GM21576 (cell line): ENCODE data around the gene SLC38A10.
"Not testable (repeated sequence)": the region's sequence is repeated elsewhere in the genome, so short reads cannot be mapped to it uniquely, and the experiment has no call there.

ENCODE experiments used
- ATAC-seq: cut with Tn5 transposase; IDR thresholded peaks from one replicate; pipeline ENCODE4 v1.9.1; 2021; ENCODE audit warnings: mild to moderate bottlenecking, moderate library complexity; ENCODE audit not compliant: unreplicated experiment

SLC38A10 gene

DNA sequence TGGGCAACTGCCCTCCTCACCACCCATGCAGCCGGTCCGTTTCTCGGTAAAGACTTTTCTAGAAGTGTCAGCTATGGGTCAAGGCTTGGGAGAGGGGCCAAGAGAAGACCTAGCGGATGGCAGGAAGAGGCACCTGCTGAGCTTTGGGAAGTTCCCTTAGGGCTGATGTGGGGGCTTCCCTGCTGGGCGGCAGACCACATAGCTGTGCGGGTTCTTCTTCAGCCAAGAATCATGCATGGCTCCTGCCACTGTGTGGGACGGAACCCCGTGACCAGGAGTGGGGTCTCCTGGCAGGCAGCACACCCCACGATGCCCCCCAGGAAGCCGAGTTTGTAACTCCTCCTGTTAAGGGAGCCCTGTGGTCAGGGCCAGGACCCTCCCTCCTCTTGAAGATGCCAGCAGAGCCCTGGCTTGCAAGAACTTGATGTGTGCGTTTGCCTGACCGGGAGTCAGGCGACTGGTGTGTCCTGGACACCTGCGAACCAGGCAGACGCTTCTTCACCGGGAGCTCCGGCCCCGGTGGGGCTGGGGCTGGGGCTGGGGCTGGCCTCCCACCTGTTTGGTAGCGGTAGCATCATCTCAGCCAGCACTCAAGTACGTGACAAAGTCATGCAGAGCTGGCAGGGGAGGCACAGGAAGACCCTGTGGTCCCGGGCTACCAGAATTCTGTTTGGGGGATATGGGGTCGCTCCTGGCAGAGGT is 17.7 kb upstream of the SLC38A10 start:
- no peak for ATAC-seq

- no peak for ATAC-seq
Observed at GRCh38 chr17:81311946-81312345, 16.8 kb upstream of the SLC38A10 start.

DNA sequence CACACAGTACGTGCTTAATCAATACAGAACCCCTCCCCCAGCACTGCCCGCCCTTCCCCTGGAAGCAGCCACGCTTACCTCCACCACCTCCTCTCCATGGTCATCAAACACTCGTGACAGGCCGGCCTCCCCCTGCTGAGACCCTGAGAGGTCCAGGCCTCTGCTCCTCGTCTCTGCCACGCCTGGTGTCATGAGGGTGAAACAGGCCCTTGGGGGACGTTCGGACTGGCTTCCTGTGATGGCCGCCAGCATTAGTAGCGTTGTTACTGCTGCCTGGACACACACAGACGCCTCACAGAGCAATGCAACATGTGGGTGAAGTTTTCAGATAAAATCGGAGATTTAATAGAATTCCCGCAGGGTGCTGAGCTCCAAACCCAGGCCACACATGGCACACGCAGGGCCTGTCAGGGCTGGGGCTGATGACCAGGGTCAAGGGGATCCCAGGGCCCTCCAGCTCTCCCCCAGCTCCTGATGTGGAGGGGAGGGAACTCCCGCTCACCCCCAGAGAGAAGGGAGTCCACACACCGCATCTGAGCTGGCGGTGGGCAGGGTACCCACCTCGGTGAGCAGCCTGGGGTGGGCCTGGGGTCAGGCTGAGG is 15.9 kb upstream of the SLC38A10 start:
- no peak for ATAC-seq

DNA sequence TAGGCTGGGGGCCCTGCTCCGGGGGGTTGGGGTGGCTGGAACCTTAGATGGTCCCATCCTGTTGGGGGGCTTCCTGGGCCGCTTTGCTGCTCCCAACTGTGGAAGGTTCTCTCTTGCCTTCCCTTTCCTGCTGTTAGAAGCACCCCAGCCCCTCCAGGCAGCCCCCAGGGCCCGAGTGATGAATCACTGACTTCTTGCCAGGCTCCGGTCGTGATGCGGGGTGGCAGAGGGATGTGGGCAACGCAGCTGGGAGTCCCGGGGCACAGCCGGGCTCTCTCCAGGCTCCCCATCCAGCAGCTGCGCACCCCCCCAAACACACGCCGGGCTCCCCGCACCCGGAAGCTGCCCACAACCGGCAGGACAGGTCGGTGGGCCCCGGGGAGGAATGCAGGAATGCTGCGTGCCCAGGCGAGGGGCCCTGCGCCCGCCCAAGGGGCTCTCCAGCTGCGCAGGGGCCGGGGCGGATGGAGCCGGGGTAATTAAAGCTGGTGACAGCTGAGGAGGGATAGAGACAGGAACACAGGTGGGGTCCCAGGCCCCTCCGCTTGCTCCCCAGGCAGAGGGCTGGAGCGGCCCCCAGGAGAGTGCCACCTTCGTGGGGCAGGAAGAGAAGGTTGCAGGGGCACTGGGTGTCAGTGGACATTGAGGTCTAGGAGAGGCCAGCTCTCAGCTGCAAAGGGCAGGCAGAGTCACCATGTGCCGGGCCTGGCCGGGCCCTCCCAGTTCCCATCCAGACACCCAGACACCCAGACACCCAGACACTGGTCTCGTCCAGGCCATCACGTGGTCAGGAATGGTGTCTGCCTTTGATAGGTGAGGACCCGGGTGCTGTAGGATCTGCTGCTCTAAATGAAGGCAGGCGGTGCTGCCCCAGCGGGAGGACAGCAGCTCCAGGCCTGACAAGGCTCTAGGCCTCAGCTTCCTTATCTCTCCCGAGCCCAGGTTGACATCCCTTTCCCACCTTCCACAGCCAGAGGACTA is 15.0 kb upstream of the SLC38A10 start:
- ATAC-seq: no peak

DNA sequence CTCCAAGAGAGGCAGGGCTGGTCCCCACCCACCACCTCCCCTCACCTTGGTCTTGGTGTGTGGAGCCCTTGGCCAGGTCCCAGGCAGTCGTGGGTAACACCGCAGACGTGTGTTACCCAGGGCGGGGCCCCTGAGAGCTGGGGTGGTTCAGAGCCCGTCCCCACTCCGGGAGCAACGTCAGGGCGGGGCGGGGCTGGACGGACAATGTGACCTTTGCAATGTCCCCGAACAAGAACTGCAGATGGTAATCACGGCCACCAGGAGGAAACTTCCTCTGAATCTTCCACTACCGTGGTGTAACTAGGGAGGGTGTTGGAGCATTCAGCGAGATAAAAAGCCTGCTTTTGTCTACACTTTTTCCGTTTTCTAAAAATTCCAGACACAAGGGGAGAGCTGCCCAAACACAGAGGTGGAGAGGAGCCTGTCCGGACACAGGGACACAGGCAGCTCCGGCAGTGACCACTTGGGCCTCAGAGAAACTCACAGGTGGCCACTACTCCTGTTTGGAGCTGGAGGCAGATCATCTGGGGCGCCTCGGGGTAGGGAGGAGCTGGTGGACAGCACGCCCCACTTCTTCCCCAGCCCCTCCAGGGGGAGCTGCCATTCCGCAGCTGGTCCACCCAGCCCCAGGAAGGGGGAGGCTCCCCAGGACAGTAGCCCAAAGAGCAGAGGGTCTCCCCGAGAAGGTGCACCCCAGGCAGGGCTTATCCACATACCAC is 14.2 kb upstream of the SLC38A10 start:
- ATAC-seq: no peak

DNA sequence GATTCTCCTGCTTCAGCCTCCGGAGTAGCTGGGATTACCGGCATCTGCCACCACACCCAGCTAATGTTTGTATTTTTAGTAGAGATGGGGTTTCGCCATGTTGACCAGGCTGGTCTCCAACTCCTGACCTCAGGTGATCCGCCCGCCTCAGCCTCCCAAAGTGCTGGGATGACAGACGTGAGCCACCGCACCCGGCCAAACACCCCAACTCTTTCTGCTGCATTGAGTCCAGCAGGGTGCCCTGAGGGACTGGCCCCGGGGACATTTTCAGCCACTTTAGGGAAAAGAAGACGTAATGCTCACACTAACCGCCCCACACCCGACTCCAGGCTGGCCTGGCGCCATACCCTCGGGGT is 13.7 kb upstream of the SLC38A10 start:
- ATAC-seq: not testable (repeated sequence)

GRCh38 chr17:81307636-81308560 is 12.8 kb upstream of the SLC38A10 start:
- no peak for ATAC-seq

- ATAC-seq: no peak
Observed at GRCh38 chr17:81306898-81307510, 11.9 kb upstream of the SLC38A10 start.

GRCh38 chr17:81306491-81306890 is 11.4 kb upstream of the SLC38A10 start:
- ATAC-seq: no peak

DNA sequence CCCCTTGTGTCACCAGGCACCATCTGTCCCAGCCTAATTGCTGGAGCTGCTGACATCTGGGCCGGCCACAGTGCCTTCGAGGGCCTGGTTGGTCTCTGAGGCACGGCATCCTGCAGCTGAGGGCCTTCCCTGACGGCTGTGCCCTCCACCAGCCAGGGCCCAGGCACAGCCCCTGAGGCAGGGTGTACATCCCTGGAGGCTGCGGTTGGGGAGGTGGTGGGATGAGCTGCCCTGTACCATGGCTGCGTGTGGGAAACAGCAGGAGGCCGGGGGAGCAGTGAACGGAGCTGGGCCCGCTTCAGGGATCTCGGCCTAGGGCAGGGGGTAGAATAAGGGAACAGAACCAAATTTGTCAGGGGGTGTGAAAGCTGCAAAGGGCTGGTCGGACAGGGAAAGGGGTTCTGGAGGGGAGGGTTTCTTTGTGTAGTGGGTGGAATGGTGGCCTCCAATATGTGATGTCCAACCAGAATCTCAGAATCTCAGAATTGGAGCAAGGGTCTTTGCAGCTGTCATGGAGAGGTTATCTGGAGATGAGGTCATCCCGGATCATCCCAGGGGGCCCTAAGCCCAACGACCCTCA is 10.0 kb upstream of the SLC38A10 start:
- no peak for ATAC-seq

GRCh38 chr17:81304196-81305015 is 9.3 kb upstream of the SLC38A10 start:
- no peak for ATAC-seq

- no peak for ATAC-seq
Observed at GRCh38 chr17:81303385-81303784, 8.3 kb upstream of the SLC38A10 start.

DNA sequence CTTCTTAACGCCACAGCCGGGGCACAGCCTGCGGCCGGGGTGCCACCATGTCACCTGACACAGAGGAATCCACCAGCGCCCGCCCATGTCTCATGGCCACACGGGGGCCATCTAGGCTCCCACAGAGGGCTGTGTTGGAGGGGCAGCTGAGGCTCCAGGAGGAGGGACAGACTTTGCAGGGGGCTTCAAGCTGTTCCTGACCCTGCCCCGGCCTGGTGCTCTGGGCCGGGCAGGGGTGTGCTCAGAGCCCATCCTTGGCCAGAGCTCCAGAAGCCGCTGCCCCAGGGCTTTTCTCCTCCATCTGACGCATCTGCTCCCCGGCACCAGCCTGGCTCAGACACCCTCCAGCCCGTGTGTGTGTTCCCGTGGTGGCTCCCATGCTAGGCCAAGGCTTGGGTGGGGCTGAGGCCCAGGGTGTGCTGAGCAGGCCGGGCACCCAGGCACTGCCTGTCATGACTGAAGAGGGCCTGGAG is 7.8 kb upstream of the SLC38A10 start:
- ATAC-seq: no peak

DNA sequence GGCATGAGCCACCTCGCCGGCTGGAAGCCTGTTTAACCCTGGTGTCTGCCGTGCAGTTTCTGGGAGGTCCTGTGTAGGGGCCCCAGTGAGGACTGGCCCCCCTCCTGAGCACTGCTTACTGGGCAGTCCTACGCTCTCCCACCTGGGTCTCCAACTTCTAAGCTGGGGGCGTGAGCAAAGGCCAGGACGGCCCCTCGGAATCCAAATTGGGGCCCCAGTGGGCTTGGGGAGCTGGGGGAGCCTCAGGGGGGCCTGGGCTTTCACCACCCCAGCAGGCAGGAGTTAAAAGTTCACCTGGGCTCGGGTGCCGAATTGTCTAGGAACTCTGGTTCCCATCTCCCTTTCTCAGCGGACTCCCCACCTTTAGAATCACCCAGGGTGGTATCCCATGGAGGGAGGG is 7.2 kb upstream of the SLC38A10 start:
- ATAC-seq: no peak

GRCh38 chr17:81301195-81302144 is 6.4 kb upstream of the SLC38A10 start:
- no peak for ATAC-seq

GRCh38 chr17:81300586-81301155 is 5.6 kb upstream of the SLC38A10 start:
- no peak for ATAC-seq
